Transverse colon (tissue), 4 donors: ENCODE results near the gene PCARE. TPM values are rescaled to one million over a fixed set of nuclear protein-coding genes. Genes with fewer than 3 reads are reported as not detected.

Experiments used
- DNase-seq: peaks from one replicate; pipeline ENCODE4 v3.0.0-alpha.2; 2019
- H3K27ac ChIP-seq, 4 donors: fragments of 200-600 bp; sonication (generic); 2 replicates each; pipeline ENCODE4 v1.5.1; 2016 to 2018; ENCODE audit warnings: inconsistent platforms in 4 of 4
- H3K27me3 ChIP-seq: fragments of 200-600 bp; sonication (generic); 2 replicates; pipeline ENCODE4 v1.5.1; 2017; ENCODE audit warnings: inconsistent platforms
- H3K36me3 ChIP-seq, 4 donors: fragments of 200-600 bp; sonication (generic); 2 replicates each; pipeline ENCODE4 v1.5.1; 2017 to 2019; ENCODE audit warnings: inconsistent platforms in 4 of 4
- H3K4me1 ChIP-seq, 4 donors: fragments of 200-600 bp; sonication (generic); 2 replicates each; pipeline ENCODE4 v1.5.1; 2017 to 2020; ENCODE audit warnings: inconsistent platforms in 4 of 4
- H3K4me3 ChIP-seq, 4 donors: fragments of 200-600 bp; sonication (generic); 1 replicate in 1 of 4; 2 replicates in 3 of 4; pipeline versions ENCODE4 v1.5.1 to v1.6.1; 2017 to 2019; ENCODE audit warnings: inconsistent platforms in 4 of 4
- H3K9me3 ChIP-seq, 2 donors: fragments of 200-600 bp; sonication (generic); 2 replicates each; pipeline ENCODE4 v1.5.1; 2017 to 2019; ENCODE audit warnings: inconsistent platforms in 2 of 2
- EP300 ChIP-seq: sonication (generic); formaldehyde crosslinking; IDR thresholded peaks from one replicate; pipeline ENCODE4 v1.6.1; 2017; ENCODE audit warnings: antibody characterized with exemption, low read depth
- POLR2A ChIP-seq: fragments of 450-650 bp; IDR thresholded peaks from one replicate; pipeline ENCODE4 v1.6.1; 2016; ENCODE audit warnings: antibody characterized with exemption, mild to moderate bottlenecking, moderate library complexity
- POLR2AphosphoS5 ChIP-seq, 3 donors: sonication (generic); formaldehyde crosslinking; IDR thresholded peaks; one replicate each; pipeline ENCODE4 v1.6.1; 2016; ENCODE audit warnings: antibody characterized with exemption in 3 of 3
- WGBS, 2 donors: methylation state at CpG; one replicate each; pipeline ENCODE4 v1.1.5; 2018; ENCODE audit warnings: low coverage in 1 of 2; 5-methylcytosine and 5-hydroxymethylcytosine counted together
- in situ Hi-C, 4 donors: fragments of 200-750 bp; cut with MboI; loops; one replicate each; pipeline versions ENCODE4 v1.15.0 to v1.15.1; 2017; ENCODE audit warnings: low sequenced_read_pairs in 3 of 4, low pct_ligation_motif_present in 1 of 4, low pct_unique_long_range_greater_than_20kb in 1 of 4
- intact Hi-C: fragments of 100-400 bp; cut with DNase I; formaldehyde crosslinking; loops from one replicate; pipeline ENCODE4 v1.15.1; 2023; ENCODE audit warnings: low total_unique reads
- total RNA-seq, 4 donors: library from RNA; depleted of rRNA; stranded (reverse); fragments of >200 nt; gene quantifications; one replicate each; pipeline ENCODE4 v1.1.0, GENCODE V29; 2016
- TF ChIP-seq, protein P1 (sequence below), 5 experiments: fragments of 200-600 bp in 3 of 5; fragments of 450-650 bp in 2 of 5; sonication (generic) in 3 of 5; IDR thresholded peaks; 1 replicate in 2 of 5; 2 replicates in 3 of 5; pipeline ENCODE4 v1.5.1; 2016 to 2017; ENCODE audit warnings: antibody characterized with exemption in 5 of 5, inconsistent platforms in 3 of 5, mild to moderate bottlenecking in 2 of 5, moderate library complexity in 1 of 5

PCARE gene
- total RNA-seq, 4 donors from 2014 or later, result under 0.01 TPM; not detected in 3

DNA sequence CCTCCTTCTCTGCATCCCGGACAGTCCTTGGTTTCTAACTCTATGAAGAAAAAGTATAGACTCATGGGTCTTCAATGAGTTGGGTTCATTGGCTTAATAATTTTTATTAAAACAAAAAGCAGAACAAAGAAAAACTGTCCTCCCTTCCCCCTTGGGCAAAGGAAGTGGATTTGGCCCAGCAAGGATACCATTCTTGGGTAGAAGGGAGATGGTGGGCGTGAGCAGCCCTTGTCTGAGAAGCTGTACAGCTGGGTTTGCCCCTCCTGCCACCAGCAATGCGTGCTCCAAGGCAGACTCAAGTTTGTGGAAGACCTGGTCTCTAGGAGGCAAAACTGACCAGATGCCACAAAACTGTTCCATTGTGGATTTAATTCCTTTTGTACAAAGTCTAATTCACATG lies 12.7 kb downstream of the PCARE start:
- Histone ChIP-seq H3K9me3 (no peaks in the 10 kb centered on the region), H3K4me3 (no peak overlapping the region), H3K27ac (no peak overlapping the region), H3K36me3 (no peaks in the 10 kb centered on the region), H3K27me3 (no peaks in the 10 kb centered on the region), H3K4me1 (peaks cover 0 to 16% (median 2%) of the 10 kb centered on the region in 4 donors)
- 67 to 88% methylated on average over 2 to 3 of the region's 3 CpGs for WGBS, 2 donors
- no peak for DNase-seq
- intact Hi-C loops (no loop called here), in situ Hi-C loops (no loop called here)
- TF ChIP-seq POLR2AphosphoS5 (IDR thresholded peaks at IDR 0.05), result no peak
- TF ChIP-seq, protein P1, sequence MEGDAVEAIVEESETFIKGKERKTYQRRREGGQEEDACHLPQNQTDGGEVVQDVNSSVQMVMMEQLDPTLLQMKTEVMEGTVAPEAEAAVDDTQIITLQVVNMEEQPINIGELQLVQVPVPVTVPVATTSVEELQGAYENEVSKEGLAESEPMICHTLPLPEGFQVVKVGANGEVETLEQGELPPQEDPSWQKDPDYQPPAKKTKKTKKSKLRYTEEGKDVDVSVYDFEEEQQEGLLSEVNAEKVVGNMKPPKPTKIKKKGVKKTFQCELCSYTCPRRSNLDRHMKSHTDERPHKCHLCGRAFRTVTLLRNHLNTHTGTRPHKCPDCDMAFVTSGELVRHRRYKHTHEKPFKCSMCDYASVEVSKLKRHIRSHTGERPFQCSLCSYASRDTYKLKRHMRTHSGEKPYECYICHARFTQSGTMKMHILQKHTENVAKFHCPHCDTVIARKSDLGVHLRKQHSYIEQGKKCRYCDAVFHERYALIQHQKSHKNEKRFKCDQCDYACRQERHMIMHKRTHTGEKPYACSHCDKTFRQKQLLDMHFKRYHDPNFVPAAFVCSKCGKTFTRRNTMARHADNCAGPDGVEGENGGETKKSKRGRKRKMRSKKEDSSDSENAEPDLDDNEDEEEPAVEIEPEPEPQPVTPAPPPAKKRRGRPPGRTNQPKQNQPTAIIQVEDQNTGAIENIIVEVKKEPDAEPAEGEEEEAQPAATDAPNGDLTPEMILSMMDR (IDR thresholded peaks at IDR 0.05), result no peak
- no peak for TF ChIP-seq EP300
- TF ChIP-seq POLR2A, result no peak

DNA sequence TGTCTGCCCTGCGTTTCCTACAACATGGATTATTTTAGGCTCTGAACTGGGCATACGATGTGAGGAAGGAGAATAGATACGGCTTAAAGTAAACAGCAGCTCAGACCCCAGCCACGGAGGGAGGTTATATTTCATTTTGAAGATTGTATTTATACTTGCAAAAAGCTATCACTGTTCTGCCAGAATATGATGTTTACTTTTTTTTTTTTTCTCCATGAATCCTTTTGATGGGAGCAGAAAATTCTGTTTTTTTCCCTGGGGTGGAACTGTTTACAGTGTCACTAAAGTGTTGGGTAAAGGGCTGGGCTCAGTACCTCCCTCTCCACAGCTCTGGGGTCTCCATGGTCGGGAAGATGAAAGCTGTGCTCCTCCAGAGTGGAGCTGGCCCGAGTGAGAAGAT lies 13.1 kb downstream of the PCARE start:
- DNase-seq, result no peak
- WGBS, 2 donors, result 42 to 46% methylated on average over 4 to 6 of the region's 6 CpGs
- no peaks in the 10 kb centered on the region for H3K36me3 ChIP-seq
- TF ChIP-seq, protein P1 (IDR thresholded peaks at IDR 0.05), result no peak
- TF ChIP-seq POLR2AphosphoS5 (IDR thresholded peaks at IDR 0.05), result no peak
- no peak for TF ChIP-seq EP300
- no peak for TF ChIP-seq POLR2A
- peaks cover 0 to 16% (median 2%) of the 10 kb centered on the region in 4 donors for H3K4me1 ChIP-seq
- H3K9me3 ChIP-seq, result no peaks in the 10 kb centered on the region
- in situ Hi-C loops (no loop called here), intact Hi-C loops (no loop called here)
- H3K27me3 ChIP-seq, result no peaks in the 10 kb centered on the region
- no peak overlapping the region for H3K27ac ChIP-seq
- H3K4me3 ChIP-seq, result no peak overlapping the region

DNA sequence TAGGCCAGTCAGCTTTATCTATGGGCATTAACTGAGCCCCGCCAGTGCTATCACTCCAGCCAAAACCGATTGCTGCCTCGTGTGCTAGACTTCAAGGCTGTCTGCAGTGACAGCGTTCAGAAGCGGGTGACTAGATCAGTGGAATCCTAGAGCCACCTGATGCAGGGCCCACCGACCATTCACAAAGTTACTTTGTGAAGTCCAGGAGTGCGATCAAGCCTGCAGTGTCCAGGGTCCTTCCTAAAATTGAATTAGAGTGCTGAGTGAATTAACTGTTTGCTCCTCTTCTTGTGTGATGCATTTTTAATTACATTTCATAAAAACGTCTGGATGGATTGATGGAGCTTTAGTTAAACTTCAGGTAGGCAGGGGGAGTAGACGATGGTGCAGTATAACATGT lies 13.9 kb downstream of the PCARE start:
- in situ Hi-C loops (no loop called here), intact Hi-C loops (no loop called here)

GRCh38 chr2:29059624-29060023 lies 14.7 kb downstream of the PCARE start:
- WGBS, 2 donors, result 50 to 80% methylated on average over 1 of the region's 1 CpG
- no peaks in the 10 kb centered on the region for H3K36me3 ChIP-seq
- in situ Hi-C loops (no loop called here), intact Hi-C loops (no loop called here)
- no peaks in the 10 kb centered on the region for H3K27me3 ChIP-seq
- no peak for DNase-seq
- H3K9me3 ChIP-seq, result no peaks in the 10 kb centered on the region
- H3K27ac ChIP-seq, result no peak overlapping the region
- no peak overlapping the region for H3K4me3 ChIP-seq
- no peak for TF ChIP-seq EP300
- TF ChIP-seq POLR2A, result no peak
- no peak for TF ChIP-seq POLR2AphosphoS5 (IDR thresholded peaks at IDR 0.05)
- TF ChIP-seq, protein P1 (IDR thresholded peaks at IDR 0.05), result no peak
- peaks cover 0 to 13% (median 1%) of the 10 kb centered on the region in 4 donors for H3K4me1 ChIP-seq

More for the DNA sequence above, 13.9 kb downstream of the PCARE start:
- H3K36me3 ChIP-seq, result no peaks in the 10 kb centered on the region
- DNase-seq, result no peak
- no peaks in the 10 kb centered on the region for H3K9me3 ChIP-seq
- WGBS, 2 donors, result 85% methylated on average over 9 of the region's 9 CpGs; no CpG with 5 or more reads in 1 of the 2 donors
- TF ChIP-seq POLR2AphosphoS5 (IDR thresholded peaks at IDR 0.05) (no peak), POLR2A (no peak), EP300 (no peak)
- TF ChIP-seq, protein P1 (IDR thresholded peaks at IDR 0.05), result no peak
- H3K27me3 ChIP-seq, result no peaks in the 10 kb centered on the region
- peaks cover 0 to 16% (median 2%) of the 10 kb centered on the region in 4 donors for H3K4me1 ChIP-seq
- H3K4me3 ChIP-seq, result no peak overlapping the region
- no peak overlapping the region for H3K27ac ChIP-seq
